GM12878 (cell line): Measurements from ENCODE around the gene EHD4. TPM values are rescaled to one million over a fixed set of nuclear protein-coding genes. Genes with fewer than 3 reads are reported as not detected.

Experiments used
- ATF2 ChIP-seq: IDR thresholded peaks from 2 replicates; pipeline ENCODE4 v1.6.1; 2012; ENCODE audit warnings: low read length, inconsistent platforms
- BCL11A ChIP-seq: IDR thresholded peaks from 2 replicates; pipeline ENCODE4 v1.6.1; 2011; ENCODE audit warnings: low read depth, low read length
- BHLHE40 ChIP-seq, 2 experiments: fragments of 450-650 bp in 1 of 2; IDR thresholded peaks; 2 replicates each; pipeline ENCODE4 v1.6.1; 2011 to 2017; ENCODE audit warnings: low read depth in 2 of 2, borderline replicate concordance in 1 of 2, improper control_type of control experiment in 1 of 2, low read length in 1 of 2, mild to moderate bottlenecking in 1 of 2
- BMI1 ChIP-seq: fragments of 450-650 bp; IDR thresholded peaks from 2 replicates; pipeline ENCODE4 v1.6.1; 2016; ENCODE audit warnings: mild to moderate bottlenecking, moderate library complexity, borderline replicate concordance
- CBFB ChIP-seq: IDR thresholded peaks from 2 replicates; pipeline ENCODE4 v1.6.1; 2016; ENCODE audit warnings: antibody characterized with exemption, low read depth
- CEBPZ ChIP-seq: fragments of 150-350 bp; IDR thresholded peaks from 2 replicates; pipeline ENCODE4 v1.6.1; 2016; ENCODE audit warnings: low read depth, low read length
- CREM ChIP-seq: IDR thresholded peaks from 2 replicates; pipeline ENCODE4 v1.6.1; 2014; ENCODE audit warnings: antibody characterized with exemption, low read depth
- DPF2 ChIP-seq: fragments of 450-650 bp; IDR thresholded peaks from 2 replicates; pipeline ENCODE4 v1.6.1; 2017; ENCODE audit warnings: mild to moderate bottlenecking
- E2F8 ChIP-seq: fragments of 450-650 bp; IDR thresholded peaks from 2 replicates; pipeline ENCODE4 v1.6.1; 2018; ENCODE audit warnings: mild to moderate bottlenecking, low read depth, moderate library complexity; ENCODE audit not compliant: partially characterized antibody
- ESRRA ChIP-seq: IDR thresholded peaks from 2 replicates; pipeline ENCODE4 v1.6.1; 2012; ENCODE audit warnings: mild to moderate bottlenecking, low read length, improper control_type of control experiment
- HDAC2 ChIP-seq: fragments of 200-600 bp; sonication (generic); IDR thresholded peaks from 2 replicates; pipeline ENCODE4 v1.6.1; 2017
- JUND ChIP-seq: IDR thresholded peaks from 2 replicates; pipeline ENCODE4 v1.6.1; 2012; ENCODE audit warnings: low read depth, mild to moderate bottlenecking, low read length, improper control_type of control experiment, moderate library complexity
- LARP7 ChIP-seq: fragments of 450-650 bp; IDR thresholded peaks from 2 replicates; pipeline ENCODE4 v1.6.1; 2017; ENCODE audit warnings: mild to moderate bottlenecking
- MTA2 ChIP-seq: fragments of 450-650 bp; IDR thresholded peaks from 2 replicates; pipeline ENCODE4 v1.6.1; 2016; ENCODE audit warnings: low read depth, mild to moderate bottlenecking, moderate library complexity
- MYC ChIP-seq: IDR thresholded peaks from 2 replicates; pipeline ENCODE4 v1.6.1; 2011; ENCODE audit warnings: mild to moderate bottlenecking, low read length, moderate library complexity, inconsistent platforms; ENCODE audit not compliant: insufficient read depth, insufficient replicate concordance, insufficient read length, severe bottlenecking
- NR2C1 ChIP-seq: fragments of 450-650 bp; IDR thresholded peaks from 2 replicates; pipeline ENCODE4 v1.6.1; 2017; ENCODE audit warnings: antibody characterized with exemption, mild to moderate bottlenecking, moderate library complexity
- PAX5 ChIP-seq: IDR thresholded peaks from 2 replicates; pipeline ENCODE4 v1.6.1; 2011; ENCODE audit warnings: low read depth, low read length, borderline replicate concordance
- POLR2A ChIP-seq: IDR thresholded peaks from 2 replicates; pipeline ENCODE4 v1.6.1; 2011; ENCODE audit warnings: low read depth, mild to moderate bottlenecking, low read length
- RCOR1 ChIP-seq: conservative IDR thresholded peaks from 2 replicates; pipeline ENCODE4 v1.6.1; 2012; ENCODE audit warnings: low read depth, low read length, improper control_type of control experiment
- RELA ChIP-seq: fragments of 450-650 bp; IDR thresholded peaks from 2 replicates; pipeline ENCODE4 v1.8.0; 2014; ENCODE audit warnings: borderline replicate concordance; ENCODE audit not compliant: partially characterized antibody
- SMARCA5 ChIP-seq: fragments of 450-650 bp; IDR thresholded peaks from 2 replicates; pipeline ENCODE4 v1.6.1; 2017; ENCODE audit warnings: mild to moderate bottlenecking
- SUZ12 ChIP-seq: fragments of 200-600 bp; sonication (generic); IDR thresholded peaks from one replicate; pipeline ENCODE4 v1.6.1; 2018; ENCODE audit warnings: antibody characterized with exemption, mild to moderate bottlenecking; ENCODE audit not compliant: unreplicated experiment
- TARDBP ChIP-seq: IDR thresholded peaks from 2 replicates; pipeline ENCODE4 v1.6.1; 2016; ENCODE audit warnings: borderline replicate concordance
- TBL1XR1 ChIP-seq: IDR thresholded peaks from 2 replicates; pipeline ENCODE4 v1.6.1; 2012; ENCODE audit warnings: low read depth, low read length, improper control_type of control experiment
- TCF7 ChIP-seq: IDR thresholded peaks from 2 replicates; pipeline ENCODE4 v1.6.1; 2014; ENCODE audit warnings: antibody characterized with exemption, borderline replicate concordance
- ZNF24 ChIP-seq: fragments of 450-650 bp; IDR thresholded peaks from 2 replicates; pipeline ENCODE4 v1.6.1; 2017; ENCODE audit warnings: antibody characterized with exemption, mild to moderate bottlenecking
- ZNF384 ChIP-seq: IDR thresholded peaks from 2 replicates; pipeline ENCODE4 v1.6.1; 2012; ENCODE audit warnings: low read depth, mild to moderate bottlenecking, low read length, improper control_type of control experiment, borderline replicate concordance
- polyA plus RNA-seq, 11 experiments: library from polyadenylated mRNA; depleted of rRNA in 4 of 11; unstranded in 6 of 11; stranded (reverse) in 5 of 11; fragments of >200 nt; fragmentation: Nextera tagmentation in 4 of 11; fragmentation: Illumina TruSeq in 1 of 11; extraction: Ambion mirVana in 4 of 11; extraction: Trizol in 1 of 11; gene quantifications; 1 replicate in 1 of 11; 2 replicates in 10 of 11; pipeline versions ENCODE4 v1.2.1 to v1.2.3, GENCODE V29; 2011 to 2016; ENCODE audit warnings: inconsistent platforms in 2 of 11, missing spikeins in 2 of 11, low read depth in 1 of 11
- total RNA-seq, 4 experiments: library from RNA; depleted of rRNA in 3 of 4; stranded (reverse); fragments of >200 nt in 3 of 4; fragmentation: Illumina TruSeq in 1 of 4; extraction: Trizol in 1 of 4; gene quantifications; 2 replicates each; pipeline versions ENCODE4 v1.2.1 to v1.2.3, GENCODE V29; 2013 to 2021

EHD4 gene
- total and polyA plus RNA-seq, 10 of the 15 experiments (the other 5 are each of a cell fraction or from before 2014, with no cell fraction given): 4.2 to 62.9 (median 44.7) TPM

GRCh38 chr15:41989573-41990242 is 17.4 kb upstream of the EHD4 start (continued):
- TF ChIP-seq JUND: no peak
- TF ChIP-seq MYC: no peak
- TF ChIP-seq SUZ12: no peak
- no peak for TF ChIP-seq LARP7
- TF ChIP-seq CBFB: no peak
- TF ChIP-seq RCOR1: no peak
- 0 out of 2 replicates have a peak, but pooled peaks have one; percentile 48 for TF ChIP-seq TARDBP
- no peak for TF ChIP-seq BCL11A
- no peak for TF ChIP-seq MTA2
- TF ChIP-seq E2F8: no peak
- TF ChIP-seq ZNF24: no peak
- no peak for TF ChIP-seq BMI1
- no peak for TF ChIP-seq NR2C1
- 0 out of 4 replicates have a peak, but pooled peaks of 1 of the 2 experiments have one; percentile 33 for TF ChIP-seq BHLHE40 (IDR thresholded peaks at IDR 0.05; ENCODE audit: borderline replicate concordance in 1 of 2, low read depth in 2 of 2, low read length in 1 of 2)
- no peak for TF ChIP-seq TCF7
- TF ChIP-seq TBL1XR1: no peak
- no peak for TF ChIP-seq RELA
- TF ChIP-seq ESRRA: no peak
- TF ChIP-seq PAX5: no peak
- TF ChIP-seq ATF2: no peak
- no peak for TF ChIP-seq ZNF384
- no peak for TF ChIP-seq DPF2
- TF ChIP-seq HDAC2: no peak
- peak; percentile 74; the same call in 1 of the 2 replicates for TF ChIP-seq SMARCA5
- TF ChIP-seq CEBPZ: no peak
- TF ChIP-seq POLR2A: no peak
- no peak for TF ChIP-seq CREM
